Raji (cell line): ENCODE results near the gene KIRREL3.

ENCODE experiments used
- POLR2A ChIP-seq: IDR thresholded peaks from 2 replicates; pipeline ENCODE4 v1.6.1; 2011; ENCODE audit warnings: low read depth, low read length, control low read depth; ENCODE audit not compliant: insufficient read depth

KIRREL3 gene

DNA sequence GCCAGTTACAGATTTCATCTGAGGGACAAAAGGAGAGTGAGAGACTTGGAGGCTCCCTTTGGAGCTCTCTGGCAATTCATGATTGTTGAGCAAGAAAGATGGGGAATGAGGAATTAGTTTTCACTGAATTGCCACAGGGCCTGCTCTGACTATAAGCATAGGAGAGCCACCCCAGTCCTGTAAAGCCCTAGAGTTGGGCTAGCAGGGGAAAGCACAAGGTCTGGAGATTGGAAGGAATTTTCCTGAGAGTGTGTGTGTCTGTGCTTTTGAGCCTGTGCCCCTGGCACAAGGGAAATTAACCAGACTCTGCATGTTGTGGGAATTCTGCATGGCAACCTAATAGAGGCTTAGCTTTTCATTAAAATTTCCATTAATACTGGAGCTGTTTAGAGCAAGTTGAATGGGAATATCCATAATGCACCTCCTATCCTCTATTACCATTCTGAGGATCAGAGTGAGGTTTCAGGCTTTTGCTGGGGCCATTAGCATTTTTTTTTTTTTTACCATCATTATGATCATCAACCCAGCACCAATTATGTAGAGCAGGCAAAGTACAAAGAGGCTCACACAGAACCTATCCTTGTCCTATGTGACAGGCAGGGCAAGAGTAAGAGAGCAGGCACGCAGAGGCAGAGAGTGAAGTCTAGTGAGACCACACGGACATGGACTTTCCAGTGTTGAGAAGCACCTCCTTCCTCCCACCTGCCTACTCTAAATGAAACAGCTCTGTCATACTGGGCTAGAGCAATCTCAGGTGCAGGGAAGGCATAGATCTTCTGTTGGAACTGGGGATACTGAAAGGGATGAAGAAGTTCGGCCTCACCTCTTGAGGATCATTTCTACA is 336.6 kb downstream of the KIRREL3 start:
- TF ChIP-seq POLR2A, result no peak

DNA sequence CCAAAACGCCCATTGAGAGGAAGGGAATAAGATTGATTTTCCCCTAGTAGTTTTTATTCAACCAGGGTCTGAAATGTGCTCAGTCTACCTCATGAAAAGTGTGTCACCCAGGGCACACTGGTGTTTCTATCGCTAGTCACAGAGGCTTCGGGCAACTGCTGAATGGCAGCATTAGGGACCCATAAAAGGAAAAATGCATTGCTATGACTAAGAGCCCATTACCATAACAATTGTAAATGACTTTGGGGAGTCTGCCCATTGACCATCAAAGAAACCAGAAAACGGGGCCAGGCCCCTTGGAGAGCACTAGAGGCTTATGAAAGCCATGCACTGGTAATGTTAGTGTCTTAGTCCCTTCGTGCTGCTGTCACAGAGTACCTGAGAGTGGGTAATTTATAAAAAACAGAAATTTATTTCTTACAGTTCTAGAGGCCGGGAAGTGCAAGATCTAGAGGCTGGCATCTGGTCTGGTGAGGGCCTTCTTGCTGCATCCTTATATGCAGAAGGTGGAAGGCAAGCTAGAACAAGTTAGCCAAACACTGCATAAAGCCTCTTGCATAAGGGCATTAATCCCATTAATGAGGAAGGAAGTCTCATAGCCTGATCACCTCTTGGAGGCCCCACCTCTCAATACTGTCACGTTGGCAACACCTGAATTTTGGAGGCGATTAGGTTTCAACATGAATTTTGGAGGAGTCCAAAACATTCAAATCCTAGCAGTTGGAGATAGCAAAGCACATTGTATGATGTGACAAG is 338.4 kb downstream of the KIRREL3 start:
- TF ChIP-seq POLR2A, result no peak

DNA sequence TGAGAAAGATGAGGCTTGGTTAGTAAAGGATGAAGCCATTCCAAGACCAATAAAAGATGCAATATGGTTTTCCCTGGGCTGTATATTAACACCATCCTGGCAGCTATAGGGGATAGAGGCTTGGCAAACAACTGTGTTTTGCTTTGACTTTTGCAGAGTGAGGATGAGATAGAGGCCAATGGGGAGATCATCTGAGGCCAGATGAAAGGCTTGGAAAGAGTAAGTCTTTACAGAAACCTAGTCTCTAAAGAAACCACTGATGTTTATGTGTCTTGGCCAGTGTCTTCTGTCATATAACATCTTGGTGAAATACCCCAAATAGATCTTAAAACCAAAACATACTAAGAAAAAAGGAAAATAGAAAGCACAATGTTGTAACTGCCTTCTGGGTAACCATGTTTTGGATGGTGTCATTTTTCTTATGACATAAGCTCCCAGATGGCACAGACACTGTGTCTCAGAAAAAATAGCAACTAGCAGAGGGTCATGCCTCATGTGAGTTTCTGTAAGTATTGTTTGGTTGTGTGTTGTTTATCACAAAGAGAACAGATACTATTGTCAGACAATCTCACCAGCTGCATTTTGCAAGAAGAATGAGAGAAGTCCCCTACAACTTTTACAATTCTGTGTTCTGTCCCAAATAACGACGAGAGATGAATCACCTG is 339.7 kb downstream of the KIRREL3 start:
- TF ChIP-seq POLR2A, result no peak

DNA sequence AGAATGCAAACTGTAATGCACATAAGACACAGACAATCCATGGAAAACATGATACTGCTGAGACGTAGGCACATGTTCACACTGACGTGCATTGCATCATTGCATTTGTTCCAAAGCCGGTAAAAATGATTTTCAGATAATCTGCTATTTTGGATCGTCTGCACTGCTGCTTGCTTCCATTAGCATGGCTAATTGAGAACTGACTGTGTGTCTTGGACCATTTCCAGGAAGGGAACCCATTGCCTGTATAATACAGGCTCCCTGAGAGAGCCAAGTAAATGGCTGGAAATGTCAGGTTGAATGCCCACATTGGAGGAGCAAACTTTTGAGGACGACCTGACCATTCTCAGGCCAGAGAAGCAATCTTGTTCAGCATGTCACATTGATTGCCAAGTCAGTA is 340.2 kb downstream of the KIRREL3 start:
- TF ChIP-seq POLR2A, result no peak

DNA sequence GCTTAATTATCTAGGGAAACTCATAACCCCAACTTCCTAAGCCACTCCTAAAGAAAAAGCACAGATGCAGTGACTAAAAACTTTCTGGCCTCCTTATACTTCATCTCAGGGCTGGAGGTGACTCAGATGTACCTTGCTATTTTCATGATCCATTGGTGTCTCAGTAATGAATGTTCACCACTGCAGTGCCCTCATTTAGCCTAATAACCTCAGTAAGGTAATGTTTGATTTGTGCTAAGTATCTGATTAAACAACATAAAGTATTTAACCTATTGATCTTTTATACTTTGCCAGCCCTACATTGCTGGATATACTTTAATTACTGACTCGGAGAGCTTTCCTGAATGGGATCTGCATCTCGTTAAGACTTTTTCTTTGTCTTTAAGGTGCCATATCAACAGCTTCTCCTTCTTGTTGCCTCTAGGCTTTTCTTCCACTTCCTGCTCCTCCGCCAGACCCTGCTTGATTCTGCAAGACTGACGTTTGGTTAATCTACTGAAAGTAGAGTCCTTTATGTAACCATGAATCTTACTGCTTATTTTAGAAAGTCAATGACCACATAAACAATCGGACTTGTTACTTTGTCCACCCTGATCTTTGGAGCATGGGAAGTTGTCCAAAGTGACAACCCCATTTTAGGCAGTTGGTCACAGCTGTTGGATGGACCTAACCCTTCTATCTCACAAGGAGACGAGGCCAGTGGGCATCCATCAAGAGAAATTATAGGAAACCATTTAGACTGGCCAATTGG is 342.1 kb downstream of the KIRREL3 start:
- TF ChIP-seq POLR2A, result no peak

DNA sequence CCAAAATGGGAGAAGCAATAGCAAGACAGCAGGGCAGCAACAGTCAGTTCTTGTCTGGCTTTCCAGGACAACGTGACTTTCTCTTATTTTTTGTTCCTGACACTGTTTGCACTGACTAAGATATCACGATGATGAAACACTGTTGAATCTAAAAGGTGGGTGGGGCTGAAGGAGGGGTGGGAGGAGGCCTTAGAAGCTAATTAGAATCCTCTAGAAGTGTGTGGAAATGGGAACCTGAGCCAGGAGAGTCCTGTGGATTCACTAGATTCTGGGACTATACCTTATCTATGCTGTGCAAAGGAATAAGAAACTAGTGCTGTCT is 344.8 kb downstream of the KIRREL3 start:
- no peak for TF ChIP-seq POLR2A

DNA sequence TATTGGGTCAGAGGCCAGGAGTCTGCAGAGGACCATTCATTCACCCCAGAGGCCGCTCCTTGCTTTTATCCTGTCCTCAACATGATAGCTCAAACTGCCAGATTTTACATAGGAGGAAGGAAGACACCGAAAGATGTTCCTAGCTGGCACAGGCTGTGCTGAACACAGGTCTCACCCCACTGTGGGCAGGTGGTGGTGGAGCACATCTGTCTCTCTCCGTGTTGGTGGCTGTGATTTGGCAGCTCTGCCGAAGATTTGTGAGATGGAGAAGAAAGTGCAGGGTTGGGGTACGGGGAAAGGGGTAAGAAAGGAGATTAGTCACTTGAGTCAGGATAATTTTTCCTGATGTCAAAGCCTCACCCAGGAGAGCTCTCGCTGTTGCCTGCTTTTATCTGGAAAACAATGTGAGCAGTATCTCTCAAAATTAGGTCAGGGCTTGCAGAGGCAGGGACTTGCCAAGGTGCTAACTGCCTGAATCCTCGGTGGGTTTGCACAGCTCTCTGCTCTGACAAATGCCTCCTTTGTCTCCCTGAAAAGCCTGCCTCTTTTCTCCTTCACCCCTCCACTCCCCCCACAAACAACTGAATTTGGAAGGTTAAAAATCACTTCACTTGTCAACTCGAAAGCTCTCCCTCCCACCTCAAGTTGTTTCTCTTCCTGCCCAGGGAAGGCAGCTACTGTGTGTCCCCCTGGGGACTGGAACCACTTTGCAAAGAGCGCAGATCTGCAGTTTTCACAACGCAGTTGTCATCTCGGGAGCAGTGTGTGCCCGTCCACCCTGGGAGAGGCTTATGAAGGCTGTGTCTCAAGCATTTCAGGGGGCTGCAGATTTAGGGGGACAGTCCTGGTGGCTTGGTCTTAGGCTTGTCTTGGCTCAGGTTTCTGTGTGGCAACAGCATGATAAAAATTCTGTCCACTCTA is 345.4 kb downstream of the KIRREL3 start:
- no peak for TF ChIP-seq POLR2A

DNA sequence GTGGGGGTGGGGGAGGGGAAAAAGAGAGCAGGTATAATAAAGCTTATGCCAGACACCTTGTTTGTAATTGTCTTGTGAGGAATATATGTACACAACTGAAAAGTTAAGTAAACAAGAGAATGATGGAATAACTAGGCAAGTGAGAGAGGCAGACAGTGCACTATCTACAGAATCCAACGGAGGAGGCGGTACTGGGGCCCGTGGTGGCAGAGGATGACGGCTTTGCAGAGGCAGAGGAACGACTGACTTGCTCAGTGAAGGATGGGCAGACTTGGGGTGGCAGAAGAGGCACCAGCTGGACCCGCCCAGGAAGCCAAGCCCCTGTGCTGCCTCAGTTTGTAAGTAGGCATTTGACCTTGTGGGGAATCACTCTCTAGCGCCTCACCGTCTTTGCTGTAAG is 347.5 kb downstream of the KIRREL3 start:
- TF ChIP-seq POLR2A, result no peak

DNA sequence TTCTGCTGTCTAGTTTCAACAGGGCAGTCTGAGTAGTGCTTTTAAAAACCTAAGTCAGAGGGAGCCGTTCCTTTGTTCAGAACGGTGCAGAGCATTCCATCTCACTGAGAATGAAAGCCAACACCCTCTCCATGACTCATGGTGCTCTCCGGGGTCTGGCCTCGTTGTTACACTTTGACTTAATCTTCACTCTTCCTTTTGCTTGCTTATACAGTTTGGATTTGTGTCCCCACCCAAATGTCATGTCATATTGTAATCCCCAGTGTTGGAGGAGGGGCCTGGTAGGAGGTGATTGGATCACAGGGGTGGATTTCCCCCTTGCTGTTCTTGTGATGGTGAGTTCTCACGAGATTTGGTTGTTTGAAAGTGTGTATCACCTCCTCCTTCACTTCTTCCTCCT is 352.8 kb downstream of the KIRREL3 start:
- TF ChIP-seq POLR2A, result no peak

DNA sequence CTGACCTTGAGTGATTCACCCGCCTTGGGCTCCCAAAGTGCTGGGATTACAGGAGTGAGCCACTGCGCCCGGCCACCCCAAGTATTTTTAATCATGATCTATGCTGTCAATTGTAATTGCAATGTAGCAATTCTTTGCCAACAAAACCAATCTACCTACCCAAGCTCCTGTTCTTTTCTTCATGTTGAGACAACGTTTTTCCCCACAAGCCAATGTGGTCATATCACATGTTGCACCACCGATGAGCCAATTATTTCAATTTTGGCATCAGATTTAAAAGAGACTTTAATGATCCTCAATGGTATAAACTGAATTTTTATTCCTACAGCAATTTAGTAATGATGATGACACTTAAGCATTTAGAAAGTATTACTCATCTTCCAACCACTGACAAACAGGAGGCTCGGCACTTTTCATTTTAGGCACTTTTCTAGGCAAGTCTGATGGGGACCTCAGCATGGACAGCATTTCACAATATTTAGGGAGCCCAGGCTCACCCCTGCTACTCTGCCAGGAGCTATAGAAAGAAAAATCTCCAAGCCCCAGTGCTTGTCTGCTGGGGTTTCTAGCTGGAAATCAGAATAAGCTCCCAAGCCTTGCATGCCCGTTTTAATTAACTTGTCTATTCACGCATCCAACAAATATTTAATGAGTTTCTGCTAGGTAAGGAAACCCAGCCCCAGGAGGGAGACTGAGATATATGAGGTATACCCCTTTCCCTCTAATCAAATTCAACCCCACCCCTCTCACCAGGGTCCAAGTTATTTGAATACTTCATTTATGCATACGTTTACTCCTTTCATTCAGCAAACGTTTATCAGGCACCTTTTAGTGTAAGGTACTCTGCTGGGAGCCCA is 353.6 kb downstream of the KIRREL3 start:
- TF ChIP-seq POLR2A, result no peak

DNA sequence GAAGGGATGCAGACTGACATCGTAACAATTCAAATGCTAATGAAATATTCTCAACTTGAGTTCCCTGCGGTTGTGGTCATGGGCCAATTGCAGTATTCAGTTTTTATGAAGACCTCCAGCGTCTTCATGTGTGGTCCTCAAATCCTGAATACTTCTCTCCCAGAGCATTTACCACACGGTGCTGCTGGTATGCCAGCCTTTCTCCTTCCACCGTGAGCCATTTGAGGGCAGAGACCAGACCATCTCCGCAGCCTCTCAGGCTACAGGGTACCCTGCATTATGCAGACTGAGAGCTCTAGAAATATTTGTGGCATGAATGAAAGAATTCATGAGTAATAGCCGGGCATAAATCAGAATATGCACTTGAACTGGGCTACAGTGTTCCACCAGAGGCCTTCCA is 355.4 kb downstream of the KIRREL3 start:
- TF ChIP-seq POLR2A, result no peak

DNA sequence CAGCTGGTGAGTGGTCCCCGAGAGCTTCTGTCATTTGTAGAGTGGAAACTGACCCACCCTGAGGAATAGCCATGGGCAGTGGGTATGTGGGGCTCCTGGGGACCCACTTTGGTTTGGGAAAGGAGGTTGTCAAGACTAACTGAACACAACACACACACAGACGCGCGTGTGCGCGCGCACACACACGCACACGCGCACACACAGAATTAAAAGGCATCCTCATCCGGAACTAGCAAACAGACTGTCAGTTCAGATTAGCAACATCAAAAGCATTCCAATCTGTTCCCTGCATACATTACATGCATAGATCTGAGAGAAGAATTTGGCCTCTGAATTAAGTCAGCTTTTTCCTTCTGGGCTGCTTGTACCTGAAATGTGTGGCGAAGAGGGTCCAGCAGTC is 360.4 kb downstream of the KIRREL3 start:
- no peak for TF ChIP-seq POLR2A

DNA sequence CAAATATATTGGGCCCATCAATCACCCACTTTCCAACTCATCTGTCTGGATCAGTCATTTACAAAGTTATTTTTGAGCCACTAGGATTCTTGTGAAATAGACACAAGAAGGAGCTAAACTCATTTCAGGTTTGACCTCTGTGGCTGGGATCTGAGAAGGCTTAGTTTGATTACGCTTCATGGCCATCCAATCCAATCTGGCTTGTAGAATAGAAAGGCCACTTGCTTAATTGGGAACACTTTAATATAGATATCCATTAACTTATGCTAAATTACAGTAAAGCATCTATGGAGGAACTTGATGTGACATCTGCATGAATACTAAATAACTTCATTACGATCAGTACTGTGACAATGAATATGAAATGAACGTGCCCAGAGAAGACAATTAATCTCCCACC is 360.9 kb downstream of the KIRREL3 start:
- TF ChIP-seq POLR2A, result no peak
